HG02938 (cell line): ENCODE measurements around the gene REM2.

Experiments used
- ATAC-seq: cut with Tn5 transposase; IDR thresholded peaks from one replicate; pipeline ENCODE4 v1.9.1; 2021; ENCODE audit warnings: mild to moderate bottlenecking, moderate library complexity; ENCODE audit not compliant: unreplicated experiment

REM2 gene, protein sequence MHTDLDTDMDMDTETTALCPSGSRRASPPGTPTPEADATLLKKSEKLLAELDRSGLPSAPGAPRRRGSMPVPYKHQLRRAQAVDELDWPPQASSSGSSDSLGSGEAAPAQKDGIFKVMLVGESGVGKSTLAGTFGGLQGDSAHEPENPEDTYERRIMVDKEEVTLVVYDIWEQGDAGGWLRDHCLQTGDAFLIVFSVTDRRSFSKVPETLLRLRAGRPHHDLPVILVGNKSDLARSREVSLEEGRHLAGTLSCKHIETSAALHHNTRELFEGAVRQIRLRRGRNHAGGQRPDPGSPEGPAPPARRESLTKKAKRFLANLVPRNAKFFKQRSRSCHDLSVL

DNA sequence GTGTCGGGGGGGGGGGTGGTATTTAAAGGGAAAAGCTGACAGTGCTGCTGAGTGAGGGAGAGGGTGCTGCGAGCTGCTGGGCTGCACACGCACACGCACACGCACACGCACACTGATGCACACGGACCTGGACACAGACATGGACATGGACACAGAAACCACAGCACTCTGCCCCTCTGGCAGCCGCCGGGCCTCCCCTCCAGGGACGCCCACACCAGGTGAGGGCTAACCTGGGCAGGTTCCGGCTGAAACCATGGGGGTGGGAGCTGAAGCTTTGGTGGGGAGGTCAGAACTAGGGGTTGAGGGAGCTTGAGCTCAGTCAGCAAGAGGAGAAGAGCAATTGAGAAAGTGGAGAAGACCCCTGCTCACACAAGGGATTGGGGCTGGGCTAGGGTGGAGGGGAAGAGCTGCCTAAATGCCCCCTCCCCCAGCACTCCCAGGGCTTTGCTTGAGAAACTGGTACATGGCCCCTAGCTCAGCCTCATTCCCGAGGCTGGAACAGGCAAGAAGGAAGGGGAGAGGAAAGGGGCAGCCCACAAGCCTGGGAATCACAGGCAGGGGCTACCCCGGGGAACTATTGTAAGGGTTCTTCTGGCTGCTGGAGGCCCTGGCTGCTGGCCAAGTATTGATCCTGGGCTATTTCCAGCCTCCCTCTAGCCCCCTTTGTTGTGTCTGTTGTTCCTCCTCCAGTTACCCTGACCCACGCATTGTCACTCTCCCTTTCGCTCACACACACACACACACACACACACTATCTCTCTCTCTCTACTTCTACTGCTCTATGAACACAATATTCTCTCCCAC lies at the start of gene REM2:
REM2 (plus strand) TSS at position 50 of the 804 bp plus-strand sequence; CDS start at position 116, 66 bp downstream.
- no peak for ATAC-seq

GRCh38 chr14:22835505-22835904 lies 47.5 kb upstream of the REM2 start:
- ATAC-seq: no peak

DNA sequence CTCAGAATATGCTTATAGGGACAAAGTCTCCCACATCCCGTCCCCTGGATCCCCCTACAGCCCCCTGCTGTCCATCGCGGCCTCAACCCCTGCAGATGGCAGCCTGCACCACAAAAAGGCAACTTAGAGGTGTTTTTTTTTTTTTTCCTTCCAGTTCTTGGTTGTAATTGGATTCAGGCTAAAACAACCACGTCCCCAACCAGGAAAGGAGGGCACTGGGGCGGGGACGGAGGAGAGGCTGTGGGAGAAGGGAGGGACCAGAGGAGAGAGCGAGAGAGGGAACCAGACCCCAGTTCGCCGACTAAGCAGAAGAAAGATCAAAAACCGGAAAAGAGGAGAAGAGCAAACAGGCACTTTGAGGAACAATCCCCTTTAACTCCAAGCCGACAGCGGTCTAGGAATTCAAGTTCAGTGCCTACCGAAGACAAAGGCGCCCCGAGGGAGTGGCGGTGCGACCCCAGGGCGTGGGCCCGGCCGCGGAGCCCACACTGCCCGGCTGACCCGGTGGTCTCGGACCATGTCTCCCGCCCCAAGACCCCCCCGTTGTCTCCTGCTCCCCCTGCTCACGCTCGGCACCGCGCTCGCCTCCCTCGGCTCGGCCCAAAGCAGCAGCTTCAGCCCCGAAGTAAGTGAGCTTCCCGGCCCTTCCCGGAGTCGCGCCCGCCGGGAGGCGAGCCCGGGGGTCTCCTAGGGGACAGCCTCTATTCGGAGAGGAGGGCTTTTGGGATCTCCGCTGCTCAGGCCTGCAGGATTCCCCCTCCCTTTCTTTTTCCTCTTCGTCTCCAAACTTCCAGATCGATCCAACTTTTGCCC lies 46.5 kb upstream of the REM2 start, which contains the start of gene MMP14:
MMP14 (plus strand) TSS at position 285 of the 813 bp plus-strand sequence; CDS start at position 518, 233 bp downstream.
- ATAC-seq: no peak

- ATAC-seq: no peak
Observed at GRCh38 chr14:22837114-22837749, 45.8 kb upstream of the REM2 start.

- ATAC-seq: no peak
Observed at GRCh38 chr14:22837750-22838538, 45.1 kb upstream of the REM2 start.

GRCh38 chr14:22838631-22839041 lies 44.4 kb upstream of the REM2 start:
- ATAC-seq: no peak

- ATAC-seq: no peak
Observed at GRCh38 chr14:22839159-22839779, 43.8 kb upstream of the REM2 start.

DNA sequence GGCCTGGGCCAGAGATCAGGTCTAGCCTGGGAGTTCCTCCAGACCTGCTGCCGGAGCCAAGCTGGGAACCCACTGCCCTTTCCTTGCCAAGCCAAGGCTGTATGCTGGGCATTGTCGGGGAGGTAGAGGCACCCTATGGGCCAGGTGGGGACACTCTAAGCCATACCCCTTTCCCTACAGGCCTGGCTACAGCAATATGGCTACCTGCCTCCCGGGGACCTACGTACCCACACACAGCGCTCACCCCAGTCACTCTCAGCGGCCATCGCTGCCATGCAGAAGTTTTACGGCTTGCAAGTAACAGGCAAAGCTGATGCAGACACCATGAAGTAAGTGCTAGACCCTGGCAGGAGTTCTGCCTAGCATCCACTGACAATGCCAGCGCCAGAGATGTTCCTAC lies 41.7 kb upstream of the REM2 start:
- no peak for ATAC-seq

DNA sequence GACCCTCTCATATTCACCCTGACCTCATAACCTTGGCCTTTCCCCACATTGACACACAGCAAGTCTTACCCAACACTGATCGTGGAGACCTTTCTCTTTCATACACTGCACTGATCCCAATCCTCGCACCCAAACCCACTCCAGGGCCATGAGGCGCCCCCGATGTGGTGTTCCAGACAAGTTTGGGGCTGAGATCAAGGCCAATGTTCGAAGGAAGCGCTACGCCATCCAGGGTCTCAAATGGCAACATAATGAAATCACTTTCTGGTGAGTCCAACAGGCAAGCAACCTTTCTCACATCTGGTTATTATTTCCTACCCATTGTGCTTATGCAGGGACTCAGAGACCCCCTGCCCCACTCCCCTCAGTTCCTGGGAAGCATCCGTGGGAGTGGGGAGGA lies 41.3 kb upstream of the REM2 start:
- no peak for ATAC-seq

GRCh38 chr14:22842211-22843122 lies 40.6 kb upstream of the REM2 start:
- no peak for ATAC-seq

DNA sequence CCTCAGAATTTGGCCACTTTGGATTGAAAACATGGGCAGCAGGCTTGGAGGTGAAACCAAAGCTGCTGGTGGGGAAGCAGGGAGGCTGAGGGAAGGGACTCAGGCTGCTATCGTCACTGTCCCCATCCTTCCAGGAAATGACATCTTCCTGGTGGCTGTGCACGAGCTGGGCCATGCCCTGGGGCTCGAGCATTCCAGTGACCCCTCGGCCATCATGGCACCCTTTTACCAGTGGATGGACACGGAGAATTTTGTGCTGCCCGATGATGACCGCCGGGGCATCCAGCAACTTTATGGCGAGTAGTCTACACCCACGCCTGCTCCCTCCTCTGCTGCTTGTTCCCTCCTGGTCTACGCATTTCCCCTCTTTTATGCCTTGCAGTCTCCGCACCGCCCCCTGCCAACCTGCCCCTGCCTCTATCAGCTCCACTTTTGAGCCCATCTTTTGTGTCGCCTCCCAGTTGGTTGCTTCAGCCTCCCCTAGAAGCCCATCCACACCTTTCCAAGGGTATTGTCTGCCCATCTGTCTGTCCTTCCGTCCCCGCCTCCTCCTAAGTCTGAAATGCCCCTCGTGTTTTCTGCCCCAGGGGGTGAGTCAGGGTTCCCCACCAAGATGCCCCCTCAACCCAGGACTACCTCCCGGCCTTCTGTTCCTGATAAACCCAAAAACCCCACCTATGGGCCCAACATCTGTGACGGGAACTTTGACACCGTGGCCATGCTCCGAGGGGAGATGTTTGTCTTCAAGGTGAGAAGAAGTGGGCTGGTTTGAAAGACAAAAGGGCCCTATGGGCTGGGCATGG lies 39.7 kb upstream of the REM2 start:
- ATAC-seq: no peak

DNA sequence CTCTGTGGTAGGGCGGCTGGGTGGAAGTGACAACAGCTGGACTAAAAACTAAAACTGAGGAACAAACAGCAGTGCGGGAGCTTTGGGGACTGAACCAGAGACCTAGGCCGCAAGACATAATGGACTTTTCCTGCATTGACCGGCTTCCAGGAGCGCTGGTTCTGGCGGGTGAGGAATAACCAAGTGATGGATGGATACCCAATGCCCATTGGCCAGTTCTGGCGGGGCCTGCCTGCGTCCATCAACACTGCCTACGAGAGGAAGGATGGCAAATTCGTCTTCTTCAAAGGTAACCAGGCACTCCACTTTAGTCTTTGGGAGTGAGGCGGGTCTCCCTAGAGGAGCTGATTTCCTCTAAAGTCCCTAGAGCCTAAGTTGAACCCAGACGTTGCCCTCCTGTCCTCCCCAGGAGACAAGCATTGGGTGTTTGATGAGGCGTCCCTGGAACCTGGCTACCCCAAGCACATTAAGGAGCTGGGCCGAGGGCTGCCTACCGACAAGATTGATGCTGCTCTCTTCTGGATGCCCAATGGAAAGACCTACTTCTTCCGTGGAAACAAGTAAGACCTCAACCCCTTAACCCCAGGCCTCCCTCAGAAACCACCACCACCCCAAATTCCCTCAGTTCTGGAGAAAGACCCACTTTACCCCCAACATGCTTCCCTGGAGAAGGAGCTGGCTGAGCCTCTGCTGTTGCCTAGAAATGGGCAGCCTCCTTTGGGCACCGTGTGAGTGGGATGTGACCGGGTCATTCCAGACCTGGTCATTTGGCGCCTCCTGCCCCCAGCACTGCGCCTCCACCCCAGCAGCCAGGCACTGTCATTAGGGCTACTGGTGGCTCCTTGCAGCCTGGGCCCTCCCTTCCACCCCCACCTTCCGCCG lies 38.6 kb upstream of the REM2 start:
- ATAC-seq: no peak

DNA sequence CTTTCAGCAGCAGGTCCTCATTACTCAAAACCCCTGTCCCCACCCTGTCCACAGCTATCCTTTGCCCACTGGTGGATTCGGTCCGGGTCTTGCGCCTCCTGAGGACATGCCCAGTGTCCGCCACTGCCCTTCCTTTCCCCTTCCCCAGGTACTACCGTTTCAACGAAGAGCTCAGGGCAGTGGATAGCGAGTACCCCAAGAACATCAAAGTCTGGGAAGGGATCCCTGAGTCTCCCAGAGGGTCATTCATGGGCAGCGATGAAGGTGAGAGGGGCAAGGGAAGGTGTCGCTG lies 38.0 kb upstream of the REM2 start:
- no peak for ATAC-seq

- ATAC-seq: no peak
Observed at GRCh38 chr14:22845821-22846625, 37.0 kb upstream of the REM2 start.

GRCh38 chr14:22846811-22847307 lies 36.2 kb upstream of the REM2 start:
- ATAC-seq: no peak
